GM10248 (cell line): Measurements from ENCODE around the gene TPSAB1.
"Not testable (repeated sequence)": the region's sequence is repeated elsewhere in the genome, so short reads cannot be mapped to it uniquely, and the experiment has no call there.

Source experiments
- CTCF ChIA-PET: fragments of 300-600 bp; sonication (Branson Sonifier 250); formaldehyde crosslinking; extraction: SDS; loops from one replicate; lab custom pipeline; 2021; ENCODE audit warnings: antibody characterized with exemption; lab: Yijun Ruan, JAX
- POLR2A ChIA-PET: fragments of 350-650 bp; sonication (Branson Sonifier 250); formaldehyde crosslinking; extraction: SDS; loops from one replicate; lab custom pipeline; 2020; ENCODE audit warnings: antibody characterized with exemption; lab: Yijun Ruan, JAX
- DNase-seq: peaks from one replicate; pipeline ENCODE4 v3.0.0; 2012; ENCODE audit errors: extremely low spot score
- TF ChIP-seq, protein P1 (sequence below): IDR thresholded peaks from 2 replicates; pipeline ENCODE4 v1.5.1; 2012; ENCODE audit warnings: mild to moderate bottlenecking, low read depth; ENCODE audit errors: extremely low read depth, missing control alignments, control extremely low read depth

TPSAB1 gene

DNA sequence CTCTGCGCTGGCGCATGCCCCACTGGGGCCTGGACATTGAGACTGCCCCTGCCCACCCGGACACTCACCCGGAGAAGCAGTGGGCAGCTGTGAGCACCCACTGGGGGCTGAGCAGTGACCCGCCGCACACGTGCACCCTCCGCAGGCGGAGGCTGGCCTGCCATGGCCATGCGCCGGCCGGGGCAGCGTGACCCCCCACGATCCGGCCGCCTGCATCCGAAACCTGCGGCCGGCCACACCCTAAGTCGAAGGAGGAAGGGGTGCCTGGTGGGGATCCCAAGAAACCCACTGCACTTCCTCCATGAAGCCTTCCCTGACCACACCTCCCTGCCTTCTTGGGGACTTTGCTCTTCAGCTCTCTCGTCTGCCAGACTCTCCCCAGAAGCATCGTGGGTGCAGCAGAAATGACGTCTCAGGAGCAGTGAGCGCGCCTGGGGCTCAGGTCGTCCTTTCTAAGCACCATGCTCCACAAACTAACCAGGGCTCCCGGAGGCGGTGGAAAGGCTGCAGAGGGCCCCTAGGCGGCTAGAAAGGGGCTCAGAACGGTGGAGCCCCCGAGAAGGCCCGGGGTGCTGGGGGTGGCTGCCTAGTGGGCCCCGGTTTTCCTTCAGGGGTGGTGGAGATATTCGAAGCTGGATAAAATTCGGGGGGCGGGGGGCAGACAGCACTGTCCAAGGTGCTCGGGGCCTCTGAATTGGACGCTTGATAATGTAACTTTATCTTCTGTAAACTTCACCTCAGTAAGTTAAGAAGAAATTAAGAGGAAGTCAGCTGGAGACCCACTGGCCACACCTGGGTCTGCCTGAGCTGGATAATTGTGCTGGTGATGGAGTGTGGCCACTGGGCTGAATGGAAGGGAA is 16.9 kb upstream of the TPSAB1 start:
- ChIA-PET CTCF (interaction anchor here (1.8 kb wide), 1 partner anchor 18 kb away, joined by 3 read pairs; no protein-coding TSS in a partner anchor), POLR2A (no interaction called here)
- TF ChIP-seq, protein P1, sequence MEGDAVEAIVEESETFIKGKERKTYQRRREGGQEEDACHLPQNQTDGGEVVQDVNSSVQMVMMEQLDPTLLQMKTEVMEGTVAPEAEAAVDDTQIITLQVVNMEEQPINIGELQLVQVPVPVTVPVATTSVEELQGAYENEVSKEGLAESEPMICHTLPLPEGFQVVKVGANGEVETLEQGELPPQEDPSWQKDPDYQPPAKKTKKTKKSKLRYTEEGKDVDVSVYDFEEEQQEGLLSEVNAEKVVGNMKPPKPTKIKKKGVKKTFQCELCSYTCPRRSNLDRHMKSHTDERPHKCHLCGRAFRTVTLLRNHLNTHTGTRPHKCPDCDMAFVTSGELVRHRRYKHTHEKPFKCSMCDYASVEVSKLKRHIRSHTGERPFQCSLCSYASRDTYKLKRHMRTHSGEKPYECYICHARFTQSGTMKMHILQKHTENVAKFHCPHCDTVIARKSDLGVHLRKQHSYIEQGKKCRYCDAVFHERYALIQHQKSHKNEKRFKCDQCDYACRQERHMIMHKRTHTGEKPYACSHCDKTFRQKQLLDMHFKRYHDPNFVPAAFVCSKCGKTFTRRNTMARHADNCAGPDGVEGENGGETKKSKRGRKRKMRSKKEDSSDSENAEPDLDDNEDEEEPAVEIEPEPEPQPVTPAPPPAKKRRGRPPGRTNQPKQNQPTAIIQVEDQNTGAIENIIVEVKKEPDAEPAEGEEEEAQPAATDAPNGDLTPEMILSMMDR: no peak
- no peak for DNase-seq

DNA sequence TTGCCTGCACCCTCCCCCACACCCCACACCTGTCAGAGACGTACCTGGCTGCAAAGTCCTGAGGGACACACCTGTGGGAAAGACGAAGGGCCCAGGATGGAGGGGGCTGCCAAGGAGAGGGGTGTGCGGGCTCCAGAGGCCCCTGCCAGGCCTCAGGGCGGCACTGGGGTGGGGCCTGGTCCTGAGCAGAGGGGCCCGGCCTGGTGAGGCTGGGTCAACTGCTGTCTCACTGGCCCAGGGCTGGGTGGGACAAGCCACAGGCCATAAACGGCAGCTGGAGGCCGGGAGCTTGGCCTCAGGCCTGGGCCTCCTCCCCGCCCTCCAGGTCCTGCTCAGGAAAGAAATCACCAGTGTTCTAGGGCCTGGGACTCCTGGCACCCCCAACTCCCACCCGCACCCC is 15.9 kb upstream of the TPSAB1 start:
- TF ChIP-seq, protein P1: no peak
- POLR2A ChIA-PET: no interaction called here
- CTCF ChIA-PET: no interaction called here
- no peak for DNase-seq

DNA sequence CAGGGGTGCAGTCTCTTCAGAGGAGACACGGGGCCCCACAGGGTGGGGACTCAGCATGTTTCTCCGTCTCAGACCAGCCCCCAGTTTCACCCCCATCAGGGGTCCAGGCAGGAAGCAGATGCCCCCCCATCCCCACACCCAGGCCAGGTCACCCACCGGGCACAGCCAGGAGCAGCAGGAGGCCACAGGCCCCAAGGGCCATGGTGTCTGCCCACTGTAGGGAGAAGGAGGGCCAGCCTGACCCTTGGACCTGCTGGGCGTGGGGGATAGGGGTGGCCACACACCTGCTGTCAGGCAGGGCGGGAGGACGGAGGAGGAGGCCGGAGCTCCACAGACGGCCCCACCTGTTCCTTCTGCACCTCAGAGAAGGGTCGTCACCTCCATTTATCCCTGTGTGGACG is 15.5 kb upstream of the TPSAB1 start, which contains the start of gene TPSG1:
TPSG1 (minus strand) TSS at position 218 of the 401 bp plus-strand sequence; CDS start at position 202, 16 bp downstream.
- DNase-seq: no peak
- TF ChIP-seq, protein P1: no peak
- CTCF ChIA-PET: no interaction called here
- POLR2A ChIA-PET: no interaction called here

DNA sequence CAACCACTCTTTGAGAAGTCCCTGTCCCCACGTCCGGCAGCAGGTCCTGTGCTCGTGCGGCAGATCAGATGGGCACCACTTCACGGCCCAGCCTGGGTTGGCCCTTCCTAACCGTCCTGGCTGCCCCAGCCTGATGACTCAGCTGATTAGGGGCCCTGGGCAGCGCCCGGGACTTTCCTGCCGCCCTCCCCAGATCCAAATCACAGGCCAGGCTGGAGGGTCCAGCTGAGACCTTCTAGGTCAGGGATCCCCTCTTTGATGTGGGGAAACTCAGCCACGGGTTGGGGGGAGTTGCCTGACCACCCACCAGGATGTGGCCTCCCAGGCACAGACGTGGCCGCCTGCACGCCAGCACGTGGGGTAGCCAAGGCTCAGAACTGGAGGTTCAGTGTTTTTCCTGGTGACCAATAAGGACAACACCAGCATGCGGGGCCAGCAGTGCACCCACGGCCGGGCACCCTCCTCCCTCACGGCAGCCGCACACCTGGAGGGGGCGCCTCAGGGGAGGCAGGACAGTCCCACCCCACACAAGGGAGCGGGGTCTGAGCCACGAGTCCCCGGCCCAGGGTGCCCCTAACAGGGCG is 14.7 kb upstream of the TPSAB1 start:
- CTCF ChIA-PET, DNase-seq, POLR2A ChIA-PET: not testable (repeated sequence)

DNA sequence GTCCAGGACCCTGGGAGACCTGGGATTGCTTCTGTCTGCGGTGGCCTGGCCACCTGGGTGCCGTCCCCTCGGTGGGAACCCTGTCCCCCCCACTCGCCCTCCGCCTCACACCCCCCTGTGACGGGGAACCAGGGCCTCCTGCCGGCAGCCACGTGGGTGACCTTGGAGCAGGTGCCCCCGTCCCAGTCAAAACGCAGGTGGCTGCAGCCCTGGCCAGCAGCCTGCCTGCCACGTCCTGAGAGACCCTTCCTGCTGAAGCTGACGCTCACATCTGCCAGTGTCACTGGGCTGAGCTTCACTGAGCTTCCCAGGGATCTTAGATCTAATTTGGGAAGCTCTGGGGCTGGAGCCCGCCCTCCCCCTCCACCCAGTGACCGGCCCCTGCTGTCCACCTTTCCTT is 13.8 kb upstream of the TPSAB1 start:
- DNase-seq, POLR2A ChIA-PET, CTCF ChIA-PET: not testable (repeated sequence)

DNA sequence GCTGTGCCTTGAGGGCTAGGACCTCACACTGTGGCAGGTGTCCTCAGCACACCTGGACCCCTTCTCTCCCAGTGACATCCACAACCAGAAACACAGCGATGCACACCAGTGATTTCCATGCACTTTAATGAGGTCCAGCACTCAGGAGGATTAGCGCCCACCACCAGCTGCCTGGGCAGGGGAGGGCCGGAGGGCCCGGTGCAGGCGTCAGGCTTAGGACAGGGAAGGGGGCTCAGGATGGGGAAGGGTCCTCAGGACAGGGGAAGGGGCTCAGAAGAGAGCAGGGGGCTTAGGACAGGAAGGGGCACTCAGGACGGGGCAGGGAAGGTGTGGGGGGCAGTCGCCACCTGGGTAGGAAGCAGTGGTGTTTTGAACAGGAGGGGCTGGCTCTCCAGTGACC is 12.3 kb upstream of the TPSAB1 start:
- CTCF ChIA-PET, POLR2A ChIA-PET, DNase-seq: not testable (repeated sequence)

DNA sequence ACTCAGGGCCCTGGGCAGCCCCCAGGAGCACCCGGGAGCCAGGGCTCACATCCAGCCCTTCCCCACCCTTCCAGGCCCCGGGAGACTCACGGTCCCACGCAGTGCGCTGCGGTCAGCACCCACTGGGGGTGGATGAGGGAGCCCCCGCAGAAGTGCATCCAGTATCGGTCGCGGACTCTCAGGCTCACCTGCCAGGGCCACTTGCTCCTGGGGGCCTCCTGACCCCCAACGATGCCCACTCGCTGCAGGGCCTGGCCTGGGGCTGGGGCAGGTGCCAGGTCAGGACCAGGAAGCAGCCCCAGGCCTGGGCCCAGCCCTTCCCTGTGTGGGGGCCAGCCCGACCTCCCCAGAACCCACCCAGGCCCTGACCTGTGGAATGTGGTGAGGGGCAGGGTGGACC is 11.0 kb upstream of the TPSAB1 start:
- POLR2A ChIA-PET, CTCF ChIA-PET, DNase-seq: not testable (repeated sequence)

DNA sequence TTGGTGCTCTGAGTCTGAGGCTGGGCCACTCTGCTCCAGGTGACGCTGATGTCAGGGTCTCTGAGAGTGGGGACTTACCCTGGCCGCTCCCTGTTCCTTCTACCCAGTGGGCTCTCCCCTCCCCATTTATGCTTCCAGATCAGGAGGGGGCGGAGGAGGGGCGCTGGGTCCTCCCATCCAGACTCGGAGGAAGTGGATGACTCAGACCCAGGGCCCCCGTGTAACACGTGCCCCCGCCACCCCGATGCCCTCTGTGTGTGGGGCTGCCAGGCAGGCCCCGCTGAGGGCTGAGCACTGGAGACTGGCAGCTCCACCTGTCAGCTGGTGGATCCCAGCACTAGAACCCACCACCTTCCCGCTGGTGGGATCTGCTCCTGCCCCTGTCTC is 10.4 kb upstream of the TPSAB1 start, which contains the start of gene TPSB2:
TPSB2 (minus strand) TSS at position 101 of the 387 bp plus-strand sequence. CDS start 233 bp downstream, outside the sequence.
- DNase-seq, POLR2A ChIA-PET, CTCF ChIA-PET: not testable (repeated sequence)

DNA sequence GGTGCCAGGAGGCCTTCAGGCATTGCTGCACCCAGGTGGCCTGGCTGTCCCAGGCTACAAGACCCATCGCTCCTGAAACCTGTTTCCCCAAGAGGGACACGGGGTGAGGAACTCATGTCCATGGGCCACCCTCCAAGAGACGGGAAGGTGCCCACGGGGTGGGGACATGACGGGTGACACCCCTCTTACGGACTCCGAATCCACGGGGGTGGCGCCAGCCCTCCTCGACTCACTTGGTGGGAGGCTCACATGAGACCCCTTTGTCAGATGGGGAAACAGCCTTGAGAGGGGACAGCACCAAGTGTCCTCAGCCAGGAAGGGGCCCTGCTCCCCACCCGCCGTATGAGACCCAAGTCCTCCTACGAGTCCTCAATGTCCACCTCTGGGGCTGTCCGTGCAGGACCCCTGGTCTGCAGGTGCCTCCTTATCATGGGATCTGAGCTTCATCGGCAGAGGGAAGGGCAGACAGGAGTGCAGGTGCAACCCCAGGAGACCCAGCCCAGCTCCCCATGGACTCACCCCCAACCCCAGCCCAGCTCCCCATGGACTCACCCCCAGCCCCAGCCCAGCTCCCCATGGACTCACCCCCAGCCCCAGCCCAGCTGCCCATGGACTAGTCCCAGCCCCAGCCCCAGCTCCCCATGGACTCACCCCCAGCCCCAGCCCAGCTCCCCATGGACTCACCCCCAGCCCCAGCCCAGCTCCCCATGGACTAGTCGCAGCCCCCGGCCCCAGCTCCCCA is 9.9 kb upstream of the TPSAB1 start:
- CTCF ChIA-PET, DNase-seq, POLR2A ChIA-PET: not testable (repeated sequence)

DNA sequence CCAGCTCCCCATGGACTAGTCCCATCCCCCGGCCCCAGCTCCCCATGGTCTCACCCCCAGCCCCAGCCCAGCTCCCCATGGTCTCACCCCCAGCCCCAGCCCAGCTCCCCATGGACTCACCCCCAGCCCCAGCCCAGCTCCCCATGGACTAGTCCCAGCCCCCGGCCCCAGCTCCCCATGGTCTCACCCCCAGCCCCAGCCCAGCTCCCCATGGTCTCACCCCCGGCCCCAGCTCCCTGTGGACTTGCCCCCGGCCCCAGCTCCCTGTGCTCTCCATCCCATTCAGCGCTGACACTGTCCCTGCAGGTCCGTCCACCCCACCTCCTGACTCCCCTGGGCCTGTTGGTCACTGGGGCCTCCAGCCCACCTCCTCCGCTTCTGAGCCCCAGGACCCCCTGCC is 9.2 kb upstream of the TPSAB1 start:
- CTCF ChIA-PET, POLR2A ChIA-PET, DNase-seq: not testable (repeated sequence)

DNA sequence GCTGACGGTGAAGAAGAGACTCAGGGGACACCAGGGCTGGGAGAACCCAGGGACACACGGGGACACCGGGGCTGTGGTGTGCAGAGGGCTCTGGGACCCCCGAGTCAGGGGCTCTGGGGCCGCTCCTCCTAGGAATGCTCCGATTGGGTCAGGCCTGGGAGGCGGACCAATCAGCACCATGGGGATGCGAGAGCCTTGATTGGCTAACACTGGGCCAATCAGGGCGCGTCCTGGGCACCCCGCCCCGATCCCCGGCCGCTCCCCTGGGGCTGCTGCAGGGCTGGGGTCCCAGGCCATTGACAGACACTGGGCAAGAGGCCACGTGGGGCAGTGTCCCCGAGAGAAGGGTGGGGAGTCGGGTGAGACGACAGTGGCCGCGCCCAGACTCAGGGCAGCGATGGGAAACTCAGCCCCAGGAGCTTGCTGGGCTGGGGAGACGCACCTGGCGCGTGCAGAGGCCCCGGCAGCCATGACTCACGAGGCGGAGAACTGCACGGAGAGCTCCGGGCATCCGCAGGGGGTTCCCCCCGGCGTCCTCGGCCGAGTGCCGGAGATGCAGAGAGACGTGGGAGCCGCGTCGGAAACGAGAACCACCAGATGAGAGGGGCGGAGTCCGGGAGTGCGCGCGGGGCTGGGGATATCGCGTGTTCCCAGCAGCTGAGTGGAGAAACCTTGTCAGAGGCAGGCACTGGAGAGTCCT is 8.3 kb upstream of the TPSAB1 start:
- POLR2A ChIA-PET, CTCF ChIA-PET, DNase-seq: not testable (repeated sequence)

DNA sequence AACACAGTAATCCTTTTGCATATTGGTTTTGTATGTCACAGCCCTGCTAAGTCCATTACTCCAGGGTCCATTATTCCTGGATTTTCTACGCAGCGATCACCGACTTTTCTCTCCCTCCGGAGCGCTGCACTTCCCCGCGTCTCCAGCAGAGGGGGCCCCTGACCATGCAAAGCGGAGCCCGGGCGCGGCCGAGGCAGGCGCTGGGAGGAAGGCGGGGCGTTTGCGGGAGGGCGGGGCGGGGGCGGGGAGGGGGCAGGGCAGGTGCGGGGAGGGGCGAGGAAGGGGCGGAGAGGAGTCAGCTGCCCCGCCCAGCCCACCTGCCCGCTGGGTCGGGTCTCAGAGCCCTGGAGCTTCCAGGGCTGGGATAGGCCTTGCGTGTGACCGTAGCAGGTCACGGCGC is 3.8 kb upstream of the TPSAB1 start:
- DNase-seq, POLR2A ChIA-PET, CTCF ChIA-PET: not testable (repeated sequence)
